A673 (cell line): Measurements from ENCODE around the gene ATRN. TPM values are rescaled to one million over a fixed set of nuclear protein-coding genes. Genes with fewer than 3 reads are reported as not detected.

Experiments
- BruUV-seq: library from RNA; stranded (reverse); fragments of 400-500 nt; replicated peaks from 2 replicates; lab custom pipeline; 2021; lab: Mats Ljungman, UMichigan
- CTCF ChIA-PET: fragments of 300-600 bp; sonication (Branson Sonifier 250); formaldehyde crosslinking; loops from one replicate; lab custom pipeline; 2022; ENCODE audit warnings: antibody characterized with exemption; lab: Charles Lee
- POLR2A ChIA-PET: fragments of 300-600 bp; sonication (Branson Sonifier 250); formaldehyde crosslinking; loops from one replicate; lab custom pipeline; 2022; ENCODE audit warnings: antibody characterized with exemption; ENCODE audit not compliant: low non-redundant PET; lab: Charles Lee
- DNase-seq: peaks from one replicate; pipeline ENCODE4 v3.0.0-alpha.2; 2015; ENCODE audit warnings: low spot score
- H3K27ac ChIP-seq: fragments of 200-600 bp; sonication (generic); 2 replicates; pipeline ENCODE4 v1.5.1; 2016; ENCODE audit warnings: mixed run types, low read depth, mild to moderate bottlenecking, mixed read lengths, antibody characterized with exemption, low read length; ENCODE audit not compliant: poor library complexity, severe bottlenecking
- H3K27me3 ChIP-seq: fragments of 200-600 bp; sonication (generic); replicated peaks from 2 replicates; pipeline ENCODE4 v1.6.1; 2017; ENCODE audit warnings: mixed run types, low read depth, mild to moderate bottlenecking, mixed read lengths, antibody characterized with exemption, low read length; ENCODE audit not compliant: insufficient read depth, poor library complexity
- H3K36me3 ChIP-seq: fragments of 200-600 bp; sonication (generic); 2 replicates; pipeline ENCODE4 v1.6.1; 2016; ENCODE audit warnings: mixed run types, mild to moderate bottlenecking, mixed read lengths, antibody characterized with exemption, low read length; ENCODE audit not compliant: insufficient read depth, poor library complexity, severe bottlenecking
- H3K4me1 ChIP-seq: fragments of 200-600 bp; sonication (generic); 2 replicates; pipeline ENCODE4 v1.6.1; 2017; ENCODE audit warnings: mixed run types, mild to moderate bottlenecking, mixed read lengths, antibody characterized with exemption, low read length; ENCODE audit not compliant: insufficient read depth, poor library complexity, severe bottlenecking
- H3K4me3 ChIP-seq: fragments of 200-600 bp; sonication (generic); 2 replicates; pipeline ENCODE4 v1.5.1; 2016; ENCODE audit warnings: low read depth, mixed run types, mild to moderate bottlenecking, mixed read lengths, low read length; ENCODE audit not compliant: poor library complexity, severe bottlenecking
- H3K9me3 ChIP-seq: fragments of 200-600 bp; sonication (generic); 2 replicates; pipeline ENCODE4 v1.6.1; 2016; ENCODE audit warnings: mixed run types, low read depth, mild to moderate bottlenecking, mixed read lengths, antibody characterized with exemption, low read length; ENCODE audit not compliant: poor library complexity, severe bottlenecking
- EZH2 ChIP-seq: fragments of 200-600 bp; sonication (generic); IDR thresholded peaks from 2 replicates; pipeline ENCODE4 v1.6.1; 2017; ENCODE audit warnings: borderline replicate concordance, low read depth, mild to moderate bottlenecking, mixed read lengths, antibody characterized with exemption, low read length; ENCODE audit not compliant: poor library complexity, severe bottlenecking
- intact Hi-C: fragments of 100-400 bp; cut with micrococcal nuclease; formaldehyde crosslinking; loops from one replicate; pipeline ENCODE4 v1.10.0; 2022; ENCODE audit not compliant: unreplicated experiment
- total RNA-seq: library from RNA; stranded (reverse); gene quantifications from 2 replicates; pipeline ENCODE4 v1.2.3, GENCODE V29; 2021
- TF ChIP-seq, protein P1 (sequence below): fragments of 300-800, 200-600 bp; sonication (generic); conservative IDR thresholded peaks from 2 replicates; pipeline ENCODE4 v1.5.1; 2017; ENCODE audit warnings: low read depth, mild to moderate bottlenecking, antibody characterized with exemption, low read length, moderate library complexity, mixed read lengths

The ATRN gene
- total RNA-seq, 1 experiment from 2014 or later = 27.1 TPM

DNA sequence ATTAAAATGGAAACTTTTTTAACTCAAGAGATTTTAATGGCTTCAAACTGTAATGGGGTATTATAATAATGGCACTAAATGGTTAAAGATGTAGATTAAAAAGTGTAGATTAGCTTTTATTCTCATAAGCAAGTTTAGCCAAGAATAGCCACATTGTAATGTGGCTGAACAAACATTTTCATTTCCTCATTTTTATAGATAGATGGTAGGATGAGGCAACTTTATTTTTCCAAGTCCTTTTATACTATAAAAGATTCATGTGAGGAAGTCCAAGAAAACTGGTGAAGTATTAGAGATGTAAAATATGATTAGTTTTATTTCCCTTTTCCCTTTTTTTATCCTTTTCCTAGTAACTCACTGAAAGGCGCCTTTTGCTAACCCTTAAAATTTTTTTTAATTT lies 88.8 kb downstream of the ATRN start:
- Histone ChIP-seq H3K27ac (no peak overlapping the region), H3K4me3 (no peak overlapping the region), H3K36me3 (no peaks in the 10 kb centered on the region), H3K9me3 (no peaks in the 10 kb centered on the region), H3K4me1 (no peaks in the 10 kb centered on the region), H3K27me3 (no peaks in the 10 kb centered on the region)
- ChIA-PET CTCF (no interaction called here), POLR2A (no interaction called here)
- BruUV-seq = no TSS peak
- DNase-seq = no peak
- TF ChIP-seq, protein P1, sequence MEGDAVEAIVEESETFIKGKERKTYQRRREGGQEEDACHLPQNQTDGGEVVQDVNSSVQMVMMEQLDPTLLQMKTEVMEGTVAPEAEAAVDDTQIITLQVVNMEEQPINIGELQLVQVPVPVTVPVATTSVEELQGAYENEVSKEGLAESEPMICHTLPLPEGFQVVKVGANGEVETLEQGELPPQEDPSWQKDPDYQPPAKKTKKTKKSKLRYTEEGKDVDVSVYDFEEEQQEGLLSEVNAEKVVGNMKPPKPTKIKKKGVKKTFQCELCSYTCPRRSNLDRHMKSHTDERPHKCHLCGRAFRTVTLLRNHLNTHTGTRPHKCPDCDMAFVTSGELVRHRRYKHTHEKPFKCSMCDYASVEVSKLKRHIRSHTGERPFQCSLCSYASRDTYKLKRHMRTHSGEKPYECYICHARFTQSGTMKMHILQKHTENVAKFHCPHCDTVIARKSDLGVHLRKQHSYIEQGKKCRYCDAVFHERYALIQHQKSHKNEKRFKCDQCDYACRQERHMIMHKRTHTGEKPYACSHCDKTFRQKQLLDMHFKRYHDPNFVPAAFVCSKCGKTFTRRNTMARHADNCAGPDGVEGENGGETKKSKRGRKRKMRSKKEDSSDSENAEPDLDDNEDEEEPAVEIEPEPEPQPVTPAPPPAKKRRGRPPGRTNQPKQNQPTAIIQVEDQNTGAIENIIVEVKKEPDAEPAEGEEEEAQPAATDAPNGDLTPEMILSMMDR = no peak
- no peak for TF ChIP-seq EZH2
- intact Hi-C loops = loop anchor here (5.0 kb wide), 1 partner anchor 153 kb away; the partner anchor contains the start of gene SIGLEC1

DNA sequence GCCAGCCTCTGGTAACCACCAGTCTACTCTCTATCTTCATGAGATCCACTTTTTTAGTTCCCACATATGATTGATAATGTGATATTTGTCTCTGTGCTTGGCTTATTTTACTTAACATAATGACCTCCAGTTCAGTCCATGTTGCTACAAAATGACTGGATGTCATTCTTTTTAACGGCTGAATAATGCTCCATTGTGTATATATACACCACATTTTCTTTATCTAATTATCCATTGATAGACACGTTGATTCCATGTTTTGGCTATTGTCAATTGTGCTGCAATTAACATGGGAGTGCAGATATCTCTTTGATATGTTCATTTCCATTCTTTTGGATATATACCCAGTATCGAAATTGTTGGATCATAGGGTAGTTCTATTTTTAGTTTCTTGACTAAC lies 89.3 kb downstream of the ATRN start:
- POLR2A ChIA-PET = no interaction called here
- intact Hi-C loops = loop anchor here (5.0 kb wide), 1 partner anchor 152 kb away; the partner anchor contains the start of gene SIGLEC1
- BruUV-seq = no TSS peak

DNA sequence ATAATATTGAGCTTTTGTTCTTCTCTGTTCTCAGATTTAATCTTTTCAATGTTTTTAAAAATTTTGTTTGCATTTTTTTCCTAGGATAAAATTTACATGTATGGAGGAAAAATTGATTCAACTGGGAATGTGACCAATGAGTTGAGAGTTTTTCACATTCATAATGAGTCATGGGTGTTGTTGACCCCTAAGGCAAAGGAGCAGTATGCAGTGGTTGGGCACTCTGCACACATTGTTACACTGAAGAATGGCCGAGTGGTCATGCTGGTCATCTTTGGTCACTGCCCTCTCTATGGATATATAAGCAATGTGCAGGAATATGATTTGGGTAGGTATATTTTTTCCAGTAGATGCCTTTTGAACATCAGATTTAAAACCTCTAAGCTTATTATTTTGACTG lies 89.8 kb downstream of the ATRN start:
- no peaks in the 10 kb centered on the region for H3K36me3 ChIP-seq
- H3K9me3 ChIP-seq = no peaks in the 10 kb centered on the region
- TF ChIP-seq EZH2 = no peak
- TF ChIP-seq, protein P1 = no peak
- no peaks in the 10 kb centered on the region for H3K27me3 ChIP-seq
- CTCF ChIA-PET = no interaction called here
- no TSS peak for BruUV-seq
- intact Hi-C loops = loop anchor here (5.0 kb wide), 1 partner anchor 152 kb away; the partner anchor contains the start of gene SIGLEC1
- no peak overlapping the region for H3K4me3 ChIP-seq
- DNase-seq = no peak
- POLR2A ChIA-PET = no interaction called here
- H3K4me1 ChIP-seq = no peaks in the 10 kb centered on the region
- no peak overlapping the region for H3K27ac ChIP-seq

More for the DNA sequence above, 89.3 kb downstream of the ATRN start:
- no peaks in the 10 kb centered on the region for H3K27me3 ChIP-seq
- no peak for DNase-seq
- H3K9me3 ChIP-seq = no peaks in the 10 kb centered on the region
- no peak overlapping the region for H3K27ac ChIP-seq
- H3K4me3 ChIP-seq = no peak overlapping the region
- H3K4me1 ChIP-seq = no peaks in the 10 kb centered on the region
- TF ChIP-seq, protein P1 = no peak
- TF ChIP-seq EZH2 = no peak
- H3K36me3 ChIP-seq = no peaks in the 10 kb centered on the region
- CTCF ChIA-PET = no interaction called here
